Lower leg skin (tissue), 4 donors: ENCODE results near the gene KRTAP10-6. TPM values are rescaled to one million over a fixed set of nuclear protein-coding genes. Genes with fewer than 3 reads are reported as not detected.
A peak's percentile ranks its signal among the peaks of the same experiment; 100 is the strongest.

Source experiments
- DNase-seq, 2 donors: peaks; one replicate each; pipeline ENCODE4 v3.0.0-alpha.2; 2019; ENCODE audit warnings: low spot score in 2 of 2
- H3K4me3 ChIP-seq: fragments of 200-600 bp; sonication (generic); 2 replicates; pipeline ENCODE4 v1.5.1; 2017; ENCODE audit warnings: mild to moderate bottlenecking, low read depth; ENCODE audit not compliant: poor library complexity, severe bottlenecking
- POLR2A ChIP-seq, 2 donors: fragments of 450-650 bp; IDR thresholded peaks; one replicate each; pipeline ENCODE4 v1.6.1; 2016 to 2017; ENCODE audit warnings: antibody characterized with exemption in 2 of 2, mild to moderate bottlenecking in 1 of 2, moderate library complexity in 1 of 2
- WGBS, 2 donors: methylation state at CpG; one replicate each; pipeline ENCODE4 v1.1.5; 2018; 5-methylcytosine and 5-hydroxymethylcytosine counted together
- intact Hi-C: fragments of 100-400 bp; cut with DNase I; formaldehyde crosslinking; loops from one replicate; pipeline ENCODE4 v1.15.0; 2023; ENCODE audit warnings: low total_unique reads
- total RNA-seq, 4 donors: library from RNA; depleted of rRNA; stranded (reverse); fragments of >200 nt; gene quantifications; one replicate each; pipeline ENCODE4 v1.1.0, GENCODE V29; 2016
- TF ChIP-seq, protein P1 (sequence below), 3 donors: fragments of 450-650 bp; IDR thresholded peaks; one replicate each; pipeline ENCODE4 v1.5.1; 2016; ENCODE audit warnings: antibody characterized with exemption in 3 of 3, mild to moderate bottlenecking in 3 of 3, moderate library complexity in 2 of 3

KRTAP10-6 gene
- total RNA-seq, 4 donors from 2014 or later: 1.3 TPM; not detected in 3

DNA sequence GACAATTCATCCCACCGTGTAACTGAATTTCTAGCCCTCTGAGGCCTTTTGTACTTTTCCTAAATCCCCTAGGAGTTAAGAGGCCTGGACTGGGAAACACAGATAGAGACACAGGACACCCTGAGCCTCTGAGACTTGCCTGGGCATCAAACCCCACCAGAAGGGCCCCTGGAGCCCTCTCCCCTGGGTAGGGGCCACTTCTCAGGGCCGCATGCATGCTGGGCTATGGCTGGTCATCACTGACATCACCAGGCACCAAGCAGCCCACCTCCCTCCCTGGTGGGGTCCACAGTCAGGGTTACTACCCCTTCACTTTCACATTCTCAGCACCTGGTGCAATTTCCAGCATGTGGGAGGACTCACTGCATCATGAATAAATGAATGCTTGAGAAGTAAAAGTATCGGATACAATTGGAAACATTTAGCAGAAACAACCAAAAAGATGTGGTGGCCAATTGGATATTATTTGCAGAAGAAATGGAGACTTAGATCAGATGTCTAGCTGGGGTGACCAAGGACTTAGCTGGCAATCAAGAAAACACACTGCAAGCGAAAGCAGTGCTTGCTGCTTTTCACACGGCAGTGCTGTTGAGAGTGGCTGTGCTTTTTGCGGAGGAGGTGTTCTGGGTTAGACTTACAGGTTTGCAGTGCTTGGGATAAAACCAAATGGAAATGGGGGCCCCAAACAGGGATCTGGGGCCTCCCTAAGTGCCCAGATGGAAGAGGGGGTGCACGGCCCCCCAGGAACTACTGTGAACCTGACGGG lies 7.1 kb upstream of the KRTAP10-6 start:
- TF ChIP-seq, protein P1, sequence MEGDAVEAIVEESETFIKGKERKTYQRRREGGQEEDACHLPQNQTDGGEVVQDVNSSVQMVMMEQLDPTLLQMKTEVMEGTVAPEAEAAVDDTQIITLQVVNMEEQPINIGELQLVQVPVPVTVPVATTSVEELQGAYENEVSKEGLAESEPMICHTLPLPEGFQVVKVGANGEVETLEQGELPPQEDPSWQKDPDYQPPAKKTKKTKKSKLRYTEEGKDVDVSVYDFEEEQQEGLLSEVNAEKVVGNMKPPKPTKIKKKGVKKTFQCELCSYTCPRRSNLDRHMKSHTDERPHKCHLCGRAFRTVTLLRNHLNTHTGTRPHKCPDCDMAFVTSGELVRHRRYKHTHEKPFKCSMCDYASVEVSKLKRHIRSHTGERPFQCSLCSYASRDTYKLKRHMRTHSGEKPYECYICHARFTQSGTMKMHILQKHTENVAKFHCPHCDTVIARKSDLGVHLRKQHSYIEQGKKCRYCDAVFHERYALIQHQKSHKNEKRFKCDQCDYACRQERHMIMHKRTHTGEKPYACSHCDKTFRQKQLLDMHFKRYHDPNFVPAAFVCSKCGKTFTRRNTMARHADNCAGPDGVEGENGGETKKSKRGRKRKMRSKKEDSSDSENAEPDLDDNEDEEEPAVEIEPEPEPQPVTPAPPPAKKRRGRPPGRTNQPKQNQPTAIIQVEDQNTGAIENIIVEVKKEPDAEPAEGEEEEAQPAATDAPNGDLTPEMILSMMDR (IDR thresholded peaks at IDR 0.05): no peak
- TF ChIP-seq POLR2A (IDR thresholded peaks at IDR 0.05): no peak
- 86 to 89% methylated on average over 8 of the region's 8 CpGs for whole genome bisulfite sequencing, 2 donors
- intact Hi-C loops: no loop called here

DNA sequence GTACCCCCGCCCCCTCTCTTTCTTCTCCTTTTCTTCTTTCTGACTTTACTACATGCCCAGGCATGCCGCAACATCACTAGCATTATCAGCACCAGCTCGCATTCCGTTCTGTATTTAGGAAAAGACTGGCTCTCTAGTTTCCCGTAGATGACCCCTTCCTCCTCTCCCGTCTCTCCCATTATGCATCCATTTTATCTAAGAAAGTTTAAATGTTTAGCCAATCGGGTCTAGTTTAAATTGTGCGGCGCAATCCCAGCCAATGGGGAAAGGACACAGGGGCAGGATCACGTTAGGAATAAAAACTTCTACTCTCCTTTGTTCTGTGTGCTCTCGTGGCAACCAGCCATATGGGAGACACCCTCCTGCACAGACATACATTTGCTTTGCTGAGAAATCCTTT lies 5.8 kb upstream of the KRTAP10-6 start:
- intact Hi-C loops: no loop called here
- WGBS, 2 donors: 82 to 84% methylated on average over 11 of the region's 11 CpGs
- TF ChIP-seq POLR2A (IDR thresholded peaks at IDR 0.05): no peak
- TF ChIP-seq, protein P1 (IDR thresholded peaks at IDR 0.05): no peak
- no peak overlapping the region for H3K4me3 ChIP-seq
- peak in 1 of 2 donors; percentile 28 for DNase-seq

More for the DNA sequence above, 7.1 kb upstream of the KRTAP10-6 start:
- H3K4me3 ChIP-seq: no peak overlapping the region
- DNase-seq: peak in 1 of 2 donors; percentile 59

DNA sequence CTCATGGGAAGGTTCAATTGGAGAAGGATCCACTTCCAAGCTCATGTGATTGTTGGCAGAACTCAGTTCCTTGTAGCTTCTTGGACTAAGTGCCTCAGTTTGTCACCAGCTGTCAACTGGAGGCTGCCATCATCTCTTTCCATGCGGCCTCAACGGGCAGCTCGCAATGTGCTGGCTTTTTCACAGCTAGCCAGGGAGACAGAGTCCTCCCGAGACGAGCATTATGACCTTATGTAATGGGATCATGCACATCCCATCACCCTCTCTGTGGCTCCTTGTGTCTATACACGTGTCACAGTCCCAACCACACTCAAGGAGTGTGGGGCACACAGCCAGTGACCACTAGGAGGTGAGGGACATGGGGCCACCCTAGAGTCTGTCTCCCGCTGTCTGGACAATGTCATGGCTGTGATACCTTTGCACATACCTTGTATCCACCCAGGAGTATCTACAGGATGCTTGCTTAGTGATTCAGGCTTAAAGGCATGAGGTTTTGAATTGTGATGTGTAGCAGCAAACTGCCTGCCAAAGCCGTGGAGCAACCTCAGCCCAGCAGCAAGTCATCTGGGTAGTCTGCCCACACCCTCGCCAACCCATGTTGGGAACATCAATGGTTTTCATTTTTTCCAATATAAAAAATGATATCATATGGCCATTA lies 3.9 kb upstream of the KRTAP10-6 start:
- H3K4me3 ChIP-seq: no peak overlapping the region
- TF ChIP-seq, protein P1 (IDR thresholded peaks at IDR 0.05): no peak
- no peak for TF ChIP-seq POLR2A (IDR thresholded peaks at IDR 0.05)
- peak in 1 of 2 donors; percentile 59 for DNase-seq
- intact Hi-C loops: no loop called here
- WGBS, 2 donors: 52 to 68% methylated on average over 9 of the region's 9 CpGs

DNA sequence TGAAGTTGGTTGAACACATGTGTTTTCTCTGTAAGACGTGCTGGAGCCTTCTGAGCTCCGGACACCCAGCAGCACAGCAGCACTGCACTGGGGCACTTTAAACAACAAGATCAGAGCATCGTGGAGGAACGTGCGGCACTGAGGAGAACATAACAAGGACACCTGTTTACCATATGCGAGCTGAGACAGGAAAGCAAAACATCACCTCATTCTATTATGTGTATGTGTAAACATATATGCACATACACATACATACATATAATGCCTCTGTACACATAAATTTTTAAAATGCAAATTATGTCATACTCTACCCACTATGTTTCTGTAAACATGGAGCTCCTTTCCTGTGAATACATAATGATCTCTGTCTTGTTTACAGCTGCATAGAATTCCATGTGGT lies 3.2 kb upstream of the KRTAP10-6 start:
- peak in 1 of 2 donors; percentile 60 for DNase-seq
- 59 to 72% methylated on average over 6 of the region's 6 CpGs for WGBS, 2 donors
- intact Hi-C loops: no loop called here

DNA sequence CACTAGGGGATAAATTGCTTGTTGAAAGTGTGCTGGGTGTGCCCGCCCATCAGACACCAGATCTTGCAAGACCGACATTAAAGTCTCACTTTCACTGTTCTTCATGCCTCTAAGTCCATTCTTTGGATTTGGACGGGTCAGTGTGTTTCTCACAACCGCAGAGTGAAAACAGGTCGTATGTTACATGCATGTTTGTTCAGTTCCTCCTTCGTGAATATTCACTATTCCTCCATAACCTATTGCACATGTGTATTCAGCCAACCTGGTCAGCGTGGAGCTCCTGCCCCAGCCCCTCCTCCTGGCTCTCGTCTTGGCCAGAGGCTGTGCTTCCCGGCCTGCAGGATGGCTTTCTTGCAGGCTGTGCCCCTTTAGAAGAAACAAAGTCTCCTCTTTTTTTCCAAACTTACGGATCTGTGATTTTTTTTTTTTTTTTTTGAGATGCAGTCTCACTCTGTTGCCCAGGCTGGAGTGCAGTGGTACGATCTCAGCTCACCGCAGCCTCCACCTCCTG lies 2.2 kb upstream of the KRTAP10-6 start:
- no peak overlapping the region for H3K4me3 ChIP-seq
- 86 to 88% methylated on average over 12 of the region's 12 CpGs for WGBS, 2 donors
- DNase-seq: peak in 1 of 2 donors; percentile 42
- intact Hi-C loops: no loop called here
- TF ChIP-seq, protein P1 (IDR thresholded peaks at IDR 0.05): no peak
- TF ChIP-seq POLR2A (IDR thresholded peaks at IDR 0.05): no peak

More for the DNA sequence above, 3.2 kb upstream of the KRTAP10-6 start:
- TF ChIP-seq, protein P1 (IDR thresholded peaks at IDR 0.05): no peak
- TF ChIP-seq POLR2A (IDR thresholded peaks at IDR 0.05): no peak
- H3K4me3 ChIP-seq: no peak overlapping the region
